Uterus (tissue), 2 donors: ENCODE results near the gene SLC31A2.

Experiments
- POLR2A ChIP-seq, 2 donors: fragments of 450-650 bp; IDR thresholded peaks; one replicate each; pipeline ENCODE4 v1.6.1; 2016; ENCODE audit warnings: antibody characterized with exemption in 2 of 2, mild to moderate bottlenecking in 1 of 2, moderate library complexity in 1 of 2
- TF ChIP-seq, protein P1 (sequence below), 4 experiments: fragments of 200-600 bp in 2 of 4; fragments of 450-650 bp in 2 of 4; sonication (generic) in 2 of 4; IDR thresholded peaks; one replicate each; pipeline ENCODE4 v1.5.1; 2016 to 2019; ENCODE audit warnings: antibody characterized with exemption in 4 of 4, mild to moderate bottlenecking in 2 of 4, moderate library complexity in 1 of 4

DNA sequence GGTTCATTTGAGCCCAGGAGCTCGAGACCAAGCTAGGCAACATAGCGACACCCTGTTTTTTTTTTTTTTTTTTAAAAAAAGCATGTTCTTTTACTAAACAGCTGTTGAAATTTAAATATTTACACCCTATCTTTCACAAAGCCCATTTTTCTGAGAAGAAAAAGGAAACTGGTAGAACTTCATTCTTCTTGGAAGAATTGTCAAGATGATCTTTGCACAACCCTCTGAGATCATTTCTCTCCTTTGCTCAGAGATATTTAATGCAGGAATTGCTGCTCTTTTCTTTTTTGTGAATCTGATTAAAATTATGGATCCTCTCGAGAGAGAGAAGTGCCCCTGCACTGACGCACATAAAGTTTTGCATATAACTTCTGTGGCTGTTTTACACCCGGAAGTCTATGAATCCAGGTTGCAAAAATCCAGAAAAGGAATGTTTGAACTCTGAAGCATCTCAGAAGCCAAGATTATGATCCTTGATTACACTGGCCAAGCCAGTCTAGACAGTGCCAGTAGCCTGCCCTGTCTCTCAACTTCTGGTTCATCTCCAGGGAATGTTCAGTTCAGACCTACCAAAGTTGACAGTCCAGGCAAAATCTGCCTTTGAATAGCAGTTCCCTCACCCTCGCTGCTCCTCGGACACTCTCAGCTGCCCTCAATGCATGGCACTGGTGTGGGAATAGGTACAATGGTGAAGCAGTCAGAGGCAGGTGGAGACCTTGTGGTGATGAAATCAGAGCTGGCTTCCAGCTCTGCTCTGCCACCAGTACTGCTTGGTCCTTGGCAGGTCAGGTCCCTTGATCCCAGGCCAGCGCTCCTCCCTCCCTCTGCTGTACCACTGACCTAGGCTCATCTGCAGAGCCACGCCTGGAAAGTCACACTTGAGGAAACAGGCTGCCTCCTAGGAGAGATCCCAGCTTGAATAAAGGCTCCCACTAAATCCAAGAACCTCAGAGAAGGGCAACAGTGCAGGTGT is 13.3 kb upstream of the SLC31A2 start:
- TF ChIP-seq, protein P1, sequence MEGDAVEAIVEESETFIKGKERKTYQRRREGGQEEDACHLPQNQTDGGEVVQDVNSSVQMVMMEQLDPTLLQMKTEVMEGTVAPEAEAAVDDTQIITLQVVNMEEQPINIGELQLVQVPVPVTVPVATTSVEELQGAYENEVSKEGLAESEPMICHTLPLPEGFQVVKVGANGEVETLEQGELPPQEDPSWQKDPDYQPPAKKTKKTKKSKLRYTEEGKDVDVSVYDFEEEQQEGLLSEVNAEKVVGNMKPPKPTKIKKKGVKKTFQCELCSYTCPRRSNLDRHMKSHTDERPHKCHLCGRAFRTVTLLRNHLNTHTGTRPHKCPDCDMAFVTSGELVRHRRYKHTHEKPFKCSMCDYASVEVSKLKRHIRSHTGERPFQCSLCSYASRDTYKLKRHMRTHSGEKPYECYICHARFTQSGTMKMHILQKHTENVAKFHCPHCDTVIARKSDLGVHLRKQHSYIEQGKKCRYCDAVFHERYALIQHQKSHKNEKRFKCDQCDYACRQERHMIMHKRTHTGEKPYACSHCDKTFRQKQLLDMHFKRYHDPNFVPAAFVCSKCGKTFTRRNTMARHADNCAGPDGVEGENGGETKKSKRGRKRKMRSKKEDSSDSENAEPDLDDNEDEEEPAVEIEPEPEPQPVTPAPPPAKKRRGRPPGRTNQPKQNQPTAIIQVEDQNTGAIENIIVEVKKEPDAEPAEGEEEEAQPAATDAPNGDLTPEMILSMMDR (IDR thresholded peaks at IDR 0.05) = no peak
- TF ChIP-seq POLR2A (IDR thresholded peaks at IDR 0.05) = no peak
